Activated naive CD4-positive, alpha-beta T cell treated with anti-CD3 and anti-CD28 coated beads, Interleukin-2, amount 10 ng/mL, durations not matched to agents 7 days and 5 days (primary cell): Measurements from ENCODE around the gene NUSAP1.
"Not testable (repeated sequence)": the region's sequence is repeated elsewhere in the genome, so short reads cannot be mapped to it uniquely, and the experiment has no call there.

Source experiments
- CTCF ChIA-PET: fragments of 350-600 bp; sonication (Branson Sonifier 250); formaldehyde crosslinking; loops from one replicate; lab custom pipeline; 2021; ENCODE audit warnings: antibody characterized with exemption; lab: Charles Lee
- DNase-seq: peaks from one replicate; pipeline ENCODE4 v3.0.0-alpha.2; 2020
- H3K27ac Mint-ChIP-seq: one replicate; pipeline ENCODE4 v1.8.0; 2021; ENCODE audit warnings: mild to moderate bottlenecking, moderate library complexity, mixed read lengths
- H3K27me3 Mint-ChIP-seq: one replicate; pipeline ENCODE4 v1.8.0; 2021; ENCODE audit warnings: mild to moderate bottlenecking, mixed read lengths
- H3K36me3 Mint-ChIP-seq: one replicate; pipeline ENCODE4 v1.8.0; 2021; ENCODE audit warnings: mixed read lengths
- H3K4me1 Mint-ChIP-seq: one replicate; pipeline ENCODE4 v1.8.0; 2021; ENCODE audit warnings: mixed read lengths
- H3K4me3 Mint-ChIP-seq: one replicate; pipeline ENCODE4 v1.8.0; 2021; ENCODE audit warnings: mild to moderate bottlenecking, moderate library complexity, mixed read lengths
- H3K9me3 Mint-ChIP-seq: one replicate; pipeline ENCODE4 v1.8.0; 2021; ENCODE audit warnings: mixed read lengths

NUSAP1 gene

GRCh38 chr15:41332194-41333025 is at the start of gene NUSAP1, which contains the start of gene OIP5:
TSS of gene NUSAP1 (plus strand) at chr15:41332881. CDS start at chr15:41332958, 77 bp downstream.
TSS of gene OIP5 (minus strand) at chr15:41332591. CDS start at chr15:41332561, 30 bp downstream.
- peaks cover 40% of the 10 kb centered on the region for H3K36me3 Mint-ChIP-seq
- peaks cover 38% of the 10 kb centered on the region for H3K4me1 Mint-ChIP-seq

GRCh38 chr15:41282980-41283652 is 49.6 kb upstream of the NUSAP1 start:
- Mint-ChIP-seq H3K36me3 (peaks cover 52% of the 10 kb centered on the region), H3K4me3 (peak overlapping the region; percentile 96), H3K4me1 (peaks cover 44% of the 10 kb centered on the region), H3K27ac (peak overlapping the region; percentile 99)
- not testable (repeated sequence) for H3K27me3 Mint-ChIP-seq, H3K9me3 Mint-ChIP-seq, DNase-seq
- CTCF ChIA-PET, result interaction anchor here (1.5 kb wide), 1 partner anchor 50 kb away, joined by 5 read pairs; the partner anchor contains the start of genes NUSAP1 and OIP5

More at GRCh38 chr15:41332194-41333025, at the start of gene NUSAP1, which contains the start of gene OIP5:
- Mint-ChIP-seq H3K27ac (peak within 1 kb of the TSS; percentile 94), H3K9me3 (no peaks in the 10 kb centered on the region), H3K27me3 (peaks cover 4% of the 10 kb centered on the region), H3K4me3 (peak within 1 kb of the TSS; percentile 93)
- CTCF ChIA-PET, result interaction anchor here (0.7 to 1.4 kb wide), 3 partner anchors 9 to 101 kb away, joined by 3 to 5 read pairs (median 3); partner anchors contain the start of gene CHP1
- DNase-seq, result peak; percentile 99

GRCh38 chr15:41283653-41284426 is 48.8 kb upstream of the NUSAP1 start:
- Mint-ChIP-seq H3K4me1 (peaks cover 51% of the 10 kb centered on the region), H3K27ac (peak overlapping the region; percentile 99)

GRCh38 chr15:41284427-41285177 is 48.1 kb upstream of the NUSAP1 start:
- Mint-ChIP-seq H3K4me3 (peak overlapping the region; percentile 96), H3K36me3 (peaks cover 51% of the 10 kb centered on the region), H3K9me3 (no peaks in the 10 kb centered on the region), H3K4me1 (peaks cover 55% of the 10 kb centered on the region), H3K27me3 (peaks cover 4% of the 10 kb centered on the region), H3K27ac (peak overlapping the region; percentile 99)
- CTCF ChIA-PET, result interaction anchor here (1.5 to 1.6 kb wide), 2 partner anchors 48 to 53 kb away, joined by 3 to 5 read pairs; partner anchors contain the start of genes CHP1, NUSAP1 and OIP5
- DNase-seq, result no peak

More at GRCh38 chr15:41283653-41284426, 48.8 kb upstream of the NUSAP1 start:
- Mint-ChIP-seq H3K36me3 (peaks cover 55% of the 10 kb centered on the region), H3K4me3 (peak overlapping the region; percentile 96), H3K9me3 (no peaks in the 10 kb centered on the region), H3K27me3 (peaks cover 4% of the 10 kb centered on the region)
- CTCF ChIA-PET, result interaction anchor here (1.5 kb wide), 1 partner anchor 49 kb away, joined by 5 read pairs; the partner anchor contains the start of genes NUSAP1 and OIP5
- peak; percentile 98 for DNase-seq

GRCh38 chr15:41285285-41285684 is 47.4 kb upstream of the NUSAP1 start:
- CTCF ChIA-PET, result interaction anchor here (1.5 to 1.6 kb wide), 2 partner anchors 38 to 54 kb away, joined by 3 to 4 read pairs; partner anchors contain the start of gene CHP1
- DNase-seq, result no peak
- no peaks in the 10 kb centered on the region for H3K9me3 Mint-ChIP-seq

GRCh38 chr15:41286665-41287333 is 45.9 kb upstream of the NUSAP1 start:
- peaks cover 52% of the 10 kb centered on the region for H3K36me3 Mint-ChIP-seq
- peak overlapping the region; percentile 55 for H3K4me3 Mint-ChIP-seq
- peaks cover 64% of the 10 kb centered on the region for H3K4me1 Mint-ChIP-seq
- peaks cover 4% of the 10 kb centered on the region for H3K27me3 Mint-ChIP-seq
- H3K9me3 Mint-ChIP-seq, result no peaks in the 10 kb centered on the region
- DNase-seq, result no peak
- peak overlapping the region; percentile 67 for H3K27ac Mint-ChIP-seq
- CTCF ChIA-PET, result interaction anchor here (1.5 to 1.6 kb wide), 2 partner anchors 8 to 36 kb away, joined by 3 to 4 read pairs; no protein-coding TSS in a partner anchor

More at GRCh38 chr15:41285285-41285684, 47.4 kb upstream of the NUSAP1 start:
- Mint-ChIP-seq H3K4me3 (peak overlapping the region; percentile 96), H3K27ac (peak overlapping the region; percentile 99), H3K4me1 (peaks cover 55% of the 10 kb centered on the region), H3K36me3 (peaks cover 46% of the 10 kb centered on the region), H3K27me3 (peaks cover 4% of the 10 kb centered on the region)

- CTCF ChIA-PET, result interaction anchor here (1.2 kb wide), 2 partner anchors 16 to 43 kb away, joined by 3 to 4 read pairs; no protein-coding TSS in a partner anchor
- DNase-seq, result no peak
- H3K9me3 Mint-ChIP-seq, result no peaks in the 10 kb centered on the region
- H3K36me3 Mint-ChIP-seq, result peaks cover 58% of the 10 kb centered on the region
- peaks cover 57% of the 10 kb centered on the region for H3K4me1 Mint-ChIP-seq
- H3K27ac Mint-ChIP-seq, result peak overlapping the region; percentile 69
- no peak overlapping the region for H3K4me3 Mint-ChIP-seq
- H3K27me3 Mint-ChIP-seq, result peaks cover 4% of the 10 kb centered on the region
Observed at GRCh38 chr15:41288464-41288863, 44.2 kb upstream of the NUSAP1 start.

- no peak for DNase-seq
- CTCF ChIA-PET, result no interaction called here
- H3K4me3 Mint-ChIP-seq, result no peak overlapping the region
- H3K27me3 Mint-ChIP-seq, result no peaks in the 10 kb centered on the region
- peaks cover 55% of the 10 kb centered on the region for H3K4me1 Mint-ChIP-seq
- H3K36me3 Mint-ChIP-seq, result peaks cover 57% of the 10 kb centered on the region
- no peaks in the 10 kb centered on the region for H3K9me3 Mint-ChIP-seq
- H3K27ac Mint-ChIP-seq, result no peak overlapping the region
Observed at GRCh38 chr15:41289953-41290352, 42.7 kb upstream of the NUSAP1 start.

GRCh38 chr15:41291065-41291631 is 41.5 kb upstream of the NUSAP1 start:
- H3K4me3 Mint-ChIP-seq, result no peak overlapping the region
- CTCF ChIA-PET, result no interaction called here
- DNase-seq, result no peak
- no peaks in the 10 kb centered on the region for H3K9me3 Mint-ChIP-seq
- H3K36me3 Mint-ChIP-seq, result peaks cover 50% of the 10 kb centered on the region
- H3K4me1 Mint-ChIP-seq, result peaks cover 45% of the 10 kb centered on the region
- H3K27me3 Mint-ChIP-seq, result no peaks in the 10 kb centered on the region
- H3K27ac Mint-ChIP-seq, result no peak overlapping the region

- Mint-ChIP-seq H3K27me3 (no peaks in the 10 kb centered on the region), H3K27ac (peak overlapping the region; percentile 33), H3K9me3 (no peaks in the 10 kb centered on the region), H3K4me1 (peaks cover 31% of the 10 kb centered on the region), H3K36me3 (peaks cover 40% of the 10 kb centered on the region), H3K4me3 (no peak overlapping the region)
- DNase-seq, result no peak
- CTCF ChIA-PET, result no interaction called here
Observed at GRCh38 chr15:41292521-41292920, 40.2 kb upstream of the NUSAP1 start.

GRCh38 chr15:41301139-41301538 is 31.5 kb upstream of the NUSAP1 start:
- H3K27ac Mint-ChIP-seq, CTCF ChIA-PET, DNase-seq, H3K9me3 Mint-ChIP-seq, H3K4me3 Mint-ChIP-seq, H3K27me3 Mint-ChIP-seq: not testable (repeated sequence)
- Mint-ChIP-seq H3K4me1 (peaks cover 12% of the 10 kb centered on the region), H3K36me3 (peaks cover 39% of the 10 kb centered on the region)

- Mint-ChIP-seq H3K4me1 (peaks cover 12% of the 10 kb centered on the region), H3K27ac (no peak overlapping the region), H3K9me3 (no peaks in the 10 kb centered on the region), H3K27me3 (no peaks in the 10 kb centered on the region), H3K36me3 (peaks cover 38% of the 10 kb centered on the region), H3K4me3 (no peak overlapping the region)
- DNase-seq, result no peak
- CTCF ChIA-PET, result no interaction called here
Observed at GRCh38 chr15:41301587-41301986, 31.1 kb upstream of the NUSAP1 start.
